Measurements from ENCODE around the gene NPTN.
"Not testable (repeated sequence)": the region's sequence is repeated elsewhere in the genome, so short reads cannot be mapped to it uniquely, and the experiment has no call there.

Gene NPTN

DNA sequence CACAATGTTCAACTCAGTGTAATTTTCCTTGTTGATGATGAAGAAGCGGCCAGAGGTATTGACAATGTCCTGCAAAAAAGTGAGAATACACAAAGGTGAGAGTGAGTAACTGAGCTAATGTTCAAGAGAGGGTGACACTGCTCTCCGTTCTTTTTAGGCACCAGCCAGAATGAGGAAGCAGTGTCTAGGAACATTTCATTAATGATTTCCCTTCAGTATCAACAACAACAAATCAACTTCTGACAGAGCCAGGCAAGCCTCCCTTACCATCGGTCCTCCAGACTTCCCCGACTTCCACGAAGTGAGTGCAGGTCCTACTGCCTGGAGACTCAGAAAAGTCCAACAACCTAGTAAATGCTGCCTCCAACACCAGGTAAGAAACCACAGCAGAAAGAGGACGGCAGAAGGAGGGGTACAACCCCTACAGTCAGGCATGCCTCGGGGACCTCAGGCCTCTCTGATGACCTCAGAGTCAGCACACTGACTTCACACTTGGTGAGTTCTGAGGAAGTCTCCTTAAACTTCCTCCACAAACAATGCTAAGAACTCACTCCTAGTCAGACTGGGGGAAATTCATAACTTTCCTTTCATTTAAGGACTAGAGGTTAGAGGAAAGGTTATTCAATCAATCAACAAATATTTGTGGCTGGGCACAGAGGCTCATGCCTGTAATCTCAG lies 62.7 kb downstream of the NPTN start:
- no peak for DNase-seq

GRCh38 chr15:73569361-73569760 lies 63.8 kb downstream of the NPTN start:
- DNase-seq = no peak

- no peak for DNase-seq
Observed at GRCh38 chr15:73568564-73569280, 64.5 kb downstream of the NPTN start.

DNA sequence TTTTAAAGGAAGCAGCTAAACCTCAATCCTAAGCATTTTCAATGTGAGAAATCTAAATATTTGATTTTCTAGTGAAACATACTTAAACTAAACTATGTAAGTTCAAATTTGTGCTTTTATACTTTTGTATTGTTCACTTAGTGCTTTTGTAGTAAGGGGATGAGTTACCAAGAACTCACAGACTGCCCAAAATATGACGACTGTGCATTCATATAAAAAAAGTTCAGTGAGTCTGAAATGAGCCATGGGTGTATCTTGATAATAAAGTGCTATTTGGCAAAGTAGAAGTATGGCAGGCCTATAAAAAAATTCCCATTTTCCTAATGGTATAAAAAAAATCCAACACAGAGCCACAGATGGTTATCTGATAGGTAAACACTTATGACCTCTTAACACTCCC lies 66.2 kb downstream of the NPTN start:
- DNase-seq = no peak

- DNase-seq = no peak
Observed at GRCh38 chr15:73564255-73564654, 68.9 kb downstream of the NPTN start.

GRCh38 chr15:73560501-73561117 lies 72.6 kb downstream of the NPTN start:
- peak; percentile 17 for DNase-seq

GRCh38 chr15:73558529-73558928 lies 74.7 kb downstream of the NPTN start:
- DNase-seq = no peak

GRCh38 chr15:73555080-73555479 lies 78.1 kb downstream of the NPTN start:
- DNase-seq = no peak

- no peak for DNase-seq
Observed at GRCh38 chr15:73550190-73550589, 83.0 kb downstream of the NPTN start.

DNA sequence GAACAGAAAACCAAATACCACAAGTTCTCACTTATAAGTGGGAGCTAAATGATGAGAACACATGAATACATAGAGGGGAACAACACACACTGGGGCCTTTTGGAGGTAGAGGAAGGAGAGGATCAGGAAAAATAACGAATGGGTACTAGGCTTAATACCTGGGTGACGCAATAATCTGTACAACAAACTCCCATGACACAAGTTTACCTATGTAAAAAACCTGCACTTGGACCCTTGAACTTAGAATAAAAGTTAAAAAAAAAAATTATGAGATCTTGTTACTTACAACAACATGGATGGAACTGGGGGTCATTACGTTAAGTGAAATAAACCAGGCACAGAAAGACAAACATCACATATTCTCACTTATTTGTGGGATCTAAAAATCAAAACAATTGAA lies 84.3 kb downstream of the NPTN start:
- not testable (repeated sequence) for DNase-seq

DNA sequence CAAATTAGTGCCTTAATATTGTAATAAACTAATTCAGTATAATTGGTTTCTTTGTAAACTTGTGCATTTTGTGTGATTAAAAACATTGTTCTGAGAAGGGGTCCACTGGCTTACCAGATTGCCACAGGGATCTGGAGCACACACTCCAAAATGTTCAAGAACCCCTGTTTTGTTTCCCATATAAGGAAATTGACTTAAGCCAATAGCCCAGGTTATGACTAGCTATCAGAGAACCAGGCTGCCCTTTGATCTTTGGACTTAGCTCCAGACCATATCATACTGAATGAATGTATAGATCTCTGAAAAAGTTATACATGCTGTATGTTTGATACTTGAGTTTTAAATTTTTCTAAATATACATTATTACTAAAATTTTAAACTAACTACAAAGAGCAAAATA lies 91.7 kb downstream of the NPTN start:
- no peak for DNase-seq

GRCh38 chr15:73540161-73540560 lies 93.0 kb downstream of the NPTN start:
- DNase-seq = no peak

- no peak for DNase-seq
Observed at GRCh38 chr15:73539212-73540128, 93.7 kb downstream of the NPTN start.

- no peak for DNase-seq
Observed at GRCh38 chr15:73538563-73539211, 94.5 kb downstream of the NPTN start.

DNA sequence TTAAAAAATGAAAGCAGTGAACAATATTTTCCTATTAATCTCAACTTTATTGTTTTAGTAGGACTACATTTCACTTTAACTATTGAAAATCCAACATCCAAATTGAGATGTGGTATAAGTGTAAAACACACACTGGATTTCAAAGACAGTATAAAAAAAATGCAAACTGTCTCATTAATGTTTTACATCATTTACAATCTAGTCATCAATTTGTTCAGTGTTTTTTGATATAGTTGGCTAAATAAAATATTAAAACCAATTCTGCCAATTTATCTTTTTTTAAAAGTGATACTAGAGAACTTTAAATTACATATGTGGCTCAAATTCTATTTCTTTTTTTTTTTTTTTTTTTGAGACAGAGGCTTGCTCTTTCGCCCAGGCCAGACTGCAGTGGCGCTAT lies 95.1 kb downstream of the NPTN start:
- DNase-seq = no peak

GRCh38 chr15:73530649-73531048 lies 102.5 kb downstream of the NPTN start:
- DNase-seq = no peak

- DNase-seq = no peak
Observed at GRCh38 chr15:73527598-73527997, 105.6 kb downstream of the NPTN start.

GRCh38 chr15:73524919-73525318 lies 108.3 kb downstream of the NPTN start:
- DNase-seq = no peak

DNA sequence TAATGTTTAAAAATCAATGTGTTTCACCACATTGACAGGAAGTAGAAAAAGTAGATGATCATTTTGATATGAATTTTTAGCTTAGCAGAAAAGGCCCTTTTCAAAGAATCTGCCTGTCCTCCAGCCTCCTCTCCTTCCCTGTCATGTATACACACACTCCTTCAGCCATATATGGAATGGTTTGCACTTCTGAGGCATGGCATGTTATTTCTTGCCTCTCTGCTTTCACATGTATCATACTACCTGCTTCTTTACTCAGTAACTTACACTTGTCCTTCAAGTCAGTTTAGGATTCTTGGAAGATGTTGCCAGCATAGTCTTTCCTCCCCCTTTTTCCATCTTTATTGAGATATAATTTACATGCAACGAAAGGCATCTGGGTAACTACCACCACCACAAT lies 111.2 kb downstream of the NPTN start:
- no peak for DNase-seq

- DNase-seq = no peak
Observed at GRCh38 chr15:73518876-73519733, 114.1 kb downstream of the NPTN start.

DNA sequence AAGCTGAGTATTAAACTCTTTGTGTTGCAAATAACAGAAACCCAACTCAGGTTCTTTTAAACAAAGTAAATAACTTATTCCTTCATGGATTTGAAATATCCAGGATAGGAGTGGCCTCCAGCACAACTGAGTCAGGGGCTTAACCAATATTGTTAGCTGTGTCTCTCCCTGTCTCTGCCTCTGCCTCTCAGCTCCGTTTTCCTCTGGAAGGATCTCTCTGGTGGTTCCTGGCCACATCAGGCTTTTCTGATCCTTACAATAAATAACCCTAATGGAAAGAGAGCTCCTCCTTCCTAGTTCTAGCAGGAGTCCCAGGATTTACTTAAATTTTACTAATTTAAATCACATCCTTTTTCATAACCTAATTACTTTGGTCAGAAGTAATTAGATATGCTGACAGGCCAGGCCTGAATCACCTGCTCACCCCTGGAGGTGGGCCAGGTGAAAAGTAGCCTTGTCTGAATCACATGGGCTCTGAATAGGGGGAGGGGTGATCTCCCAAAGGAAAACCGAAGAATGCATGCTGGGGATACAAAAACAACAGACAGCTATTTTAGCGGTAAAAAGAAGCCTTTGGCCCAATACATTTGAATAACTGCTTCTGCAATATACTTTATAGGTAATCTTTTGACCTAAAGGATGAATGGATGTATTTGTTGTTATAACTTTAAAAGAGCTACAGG lies 114.9 kb downstream of the NPTN start:
- DNase-seq = no peak

Measured in NCI-H510A (cell line).